ENCODE data around the gene TIMP1. TPM values are rescaled to one million over a fixed set of nuclear protein-coding genes. Genes with fewer than 3 reads are reported as not detected.

Gene TIMP1
- total and polyA plus RNA-seq, 2 experiments from 2014 or later: 39.0 to 117 TPM

DNA sequence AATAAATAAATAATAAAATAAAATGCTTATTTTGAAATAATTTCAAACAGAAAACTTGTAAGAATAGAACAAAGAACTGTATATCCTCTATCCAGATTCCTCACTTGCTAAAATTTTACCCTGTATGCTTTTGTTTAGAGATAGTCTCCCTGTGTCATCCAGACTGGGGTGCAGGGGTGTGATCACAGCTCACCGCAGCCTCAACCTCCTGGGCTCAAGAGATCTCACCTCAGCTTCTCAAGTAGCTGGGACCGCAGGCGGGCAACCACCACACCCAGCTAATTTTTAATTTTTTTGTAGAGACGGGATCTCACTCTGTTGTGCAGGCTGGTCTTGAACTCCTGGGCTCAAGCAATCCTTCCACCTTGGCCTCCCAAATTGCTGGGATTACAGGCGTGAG, 38.7 kb upstream of the TIMP1 start:
- Histone ChIP-seq H3K4me2 (no peak overlapping the region), H4K20me1 (replicated peaks; ENCODE audit: insufficient read depth) (no peaks in the 10 kb centered on the region), H3K36me3 (ENCODE audit: insufficient read depth) (no peaks in the 10 kb centered on the region), H3K4me1 (ENCODE audit: insufficient read depth) (no peaks in the 10 kb centered on the region), H3F3A (replicated peaks; ENCODE audit: low read depth) (no peaks in the 10 kb centered on the region), H3K27ac (ENCODE audit: low read depth) (no peak overlapping the region), H3K9me2 (ENCODE audit: insufficient read depth) (no peaks in the 10 kb centered on the region), H3K79me2 (replicated peaks; ENCODE audit: insufficient read depth) (no peaks in the 10 kb centered on the region), H3K27me3 (ENCODE audit: insufficient read depth) (no peaks in the 10 kb centered on the region), H2AFZ (no peak overlapping the region), H3K4me3 (no peak overlapping the region)
- no peak for ATAC-seq
- DNase-seq (ENCODE audit: low spot score): no peak
- H3K9me3 Mint-ChIP-seq: no peaks in the 10 kb centered on the region
- H3K36me3 Mint-ChIP-seq (ENCODE audit: low read depth): no peaks in the 10 kb centered on the region
- no peaks in the 10 kb centered on the region for H3K27me3 Mint-ChIP-seq (ENCODE audit: insufficient read depth, low read depth, poor library complexity)
- no peak overlapping the region for H3K4me3 Mint-ChIP-seq
- no peaks in the 10 kb centered on the region for H3K4me1 Mint-ChIP-seq
- H3K27ac Mint-ChIP-seq: no peak overlapping the region
- TF ChIP-seq, protein P1, sequence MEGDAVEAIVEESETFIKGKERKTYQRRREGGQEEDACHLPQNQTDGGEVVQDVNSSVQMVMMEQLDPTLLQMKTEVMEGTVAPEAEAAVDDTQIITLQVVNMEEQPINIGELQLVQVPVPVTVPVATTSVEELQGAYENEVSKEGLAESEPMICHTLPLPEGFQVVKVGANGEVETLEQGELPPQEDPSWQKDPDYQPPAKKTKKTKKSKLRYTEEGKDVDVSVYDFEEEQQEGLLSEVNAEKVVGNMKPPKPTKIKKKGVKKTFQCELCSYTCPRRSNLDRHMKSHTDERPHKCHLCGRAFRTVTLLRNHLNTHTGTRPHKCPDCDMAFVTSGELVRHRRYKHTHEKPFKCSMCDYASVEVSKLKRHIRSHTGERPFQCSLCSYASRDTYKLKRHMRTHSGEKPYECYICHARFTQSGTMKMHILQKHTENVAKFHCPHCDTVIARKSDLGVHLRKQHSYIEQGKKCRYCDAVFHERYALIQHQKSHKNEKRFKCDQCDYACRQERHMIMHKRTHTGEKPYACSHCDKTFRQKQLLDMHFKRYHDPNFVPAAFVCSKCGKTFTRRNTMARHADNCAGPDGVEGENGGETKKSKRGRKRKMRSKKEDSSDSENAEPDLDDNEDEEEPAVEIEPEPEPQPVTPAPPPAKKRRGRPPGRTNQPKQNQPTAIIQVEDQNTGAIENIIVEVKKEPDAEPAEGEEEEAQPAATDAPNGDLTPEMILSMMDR (conservative IDR thresholded peaks at IDR 0.05; ENCODE audit: low read depth in 2 of 2): no peak
- TF ChIP-seq, protein P2, sequence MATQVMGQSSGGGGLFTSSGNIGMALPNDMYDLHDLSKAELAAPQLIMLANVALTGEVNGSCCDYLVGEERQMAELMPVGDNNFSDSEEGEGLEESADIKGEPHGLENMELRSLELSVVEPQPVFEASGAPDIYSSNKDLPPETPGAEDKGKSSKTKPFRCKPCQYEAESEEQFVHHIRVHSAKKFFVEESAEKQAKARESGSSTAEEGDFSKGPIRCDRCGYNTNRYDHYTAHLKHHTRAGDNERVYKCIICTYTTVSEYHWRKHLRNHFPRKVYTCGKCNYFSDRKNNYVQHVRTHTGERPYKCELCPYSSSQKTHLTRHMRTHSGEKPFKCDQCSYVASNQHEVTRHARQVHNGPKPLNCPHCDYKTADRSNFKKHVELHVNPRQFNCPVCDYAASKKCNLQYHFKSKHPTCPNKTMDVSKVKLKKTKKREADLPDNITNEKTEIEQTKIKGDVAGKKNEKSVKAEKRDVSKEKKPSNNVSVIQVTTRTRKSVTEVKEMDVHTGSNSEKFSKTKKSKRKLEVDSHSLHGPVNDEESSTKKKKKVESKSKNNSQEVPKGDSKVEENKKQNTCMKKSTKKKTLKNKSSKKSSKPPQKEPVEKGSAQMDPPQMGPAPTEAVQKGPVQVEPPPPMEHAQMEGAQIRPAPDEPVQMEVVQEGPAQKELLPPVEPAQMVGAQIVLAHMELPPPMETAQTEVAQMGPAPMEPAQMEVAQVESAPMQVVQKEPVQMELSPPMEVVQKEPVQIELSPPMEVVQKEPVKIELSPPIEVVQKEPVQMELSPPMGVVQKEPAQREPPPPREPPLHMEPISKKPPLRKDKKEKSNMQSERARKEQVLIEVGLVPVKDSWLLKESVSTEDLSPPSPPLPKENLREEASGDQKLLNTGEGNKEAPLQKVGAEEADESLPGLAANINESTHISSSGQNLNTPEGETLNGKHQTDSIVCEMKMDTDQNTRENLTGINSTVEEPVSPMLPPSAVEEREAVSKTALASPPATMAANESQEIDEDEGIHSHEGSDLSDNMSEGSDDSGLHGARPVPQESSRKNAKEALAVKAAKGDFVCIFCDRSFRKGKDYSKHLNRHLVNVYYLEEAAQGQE (IDR thresholded peaks at IDR 0.05; ENCODE audit: unreplicated experiment): no peak
- TF ChIP-seq STAT1 (IDR thresholded peaks at IDR 0.05; ENCODE audit: unreplicated experiment) (no peak), JUNB (IDR thresholded peaks at IDR 0.05; ENCODE audit: unreplicated experiment) (no peak), ZNF331 (CRISPR knock-in tag; IDR thresholded peaks at IDR 0.05; ENCODE audit: low read depth) (no peak), CREB1 (CRISPR knock-in tag; IDR thresholded peaks at IDR 0.05; ENCODE audit: low read depth) (no peak), EZH2 (IDR thresholded peaks at IDR 0.05; ENCODE audit: low read depth, unreplicated experiment) (no peak), NANOG (IDR thresholded peaks at IDR 0.05; ENCODE audit: borderline replicate concordance) (no peak), EZH2phosphoT487 (IDR thresholded peaks at IDR 0.05; ENCODE audit: unreplicated experiment) (no peak), ZNF114 (CRISPR knock-in tag; IDR thresholded peaks at IDR 0.05) (no peak), POLR2AphosphoS5 (IDR thresholded peaks at IDR 0.05; ENCODE audit: low read depth) (no peak)
- TF ChIP-seq, protein P3, sequence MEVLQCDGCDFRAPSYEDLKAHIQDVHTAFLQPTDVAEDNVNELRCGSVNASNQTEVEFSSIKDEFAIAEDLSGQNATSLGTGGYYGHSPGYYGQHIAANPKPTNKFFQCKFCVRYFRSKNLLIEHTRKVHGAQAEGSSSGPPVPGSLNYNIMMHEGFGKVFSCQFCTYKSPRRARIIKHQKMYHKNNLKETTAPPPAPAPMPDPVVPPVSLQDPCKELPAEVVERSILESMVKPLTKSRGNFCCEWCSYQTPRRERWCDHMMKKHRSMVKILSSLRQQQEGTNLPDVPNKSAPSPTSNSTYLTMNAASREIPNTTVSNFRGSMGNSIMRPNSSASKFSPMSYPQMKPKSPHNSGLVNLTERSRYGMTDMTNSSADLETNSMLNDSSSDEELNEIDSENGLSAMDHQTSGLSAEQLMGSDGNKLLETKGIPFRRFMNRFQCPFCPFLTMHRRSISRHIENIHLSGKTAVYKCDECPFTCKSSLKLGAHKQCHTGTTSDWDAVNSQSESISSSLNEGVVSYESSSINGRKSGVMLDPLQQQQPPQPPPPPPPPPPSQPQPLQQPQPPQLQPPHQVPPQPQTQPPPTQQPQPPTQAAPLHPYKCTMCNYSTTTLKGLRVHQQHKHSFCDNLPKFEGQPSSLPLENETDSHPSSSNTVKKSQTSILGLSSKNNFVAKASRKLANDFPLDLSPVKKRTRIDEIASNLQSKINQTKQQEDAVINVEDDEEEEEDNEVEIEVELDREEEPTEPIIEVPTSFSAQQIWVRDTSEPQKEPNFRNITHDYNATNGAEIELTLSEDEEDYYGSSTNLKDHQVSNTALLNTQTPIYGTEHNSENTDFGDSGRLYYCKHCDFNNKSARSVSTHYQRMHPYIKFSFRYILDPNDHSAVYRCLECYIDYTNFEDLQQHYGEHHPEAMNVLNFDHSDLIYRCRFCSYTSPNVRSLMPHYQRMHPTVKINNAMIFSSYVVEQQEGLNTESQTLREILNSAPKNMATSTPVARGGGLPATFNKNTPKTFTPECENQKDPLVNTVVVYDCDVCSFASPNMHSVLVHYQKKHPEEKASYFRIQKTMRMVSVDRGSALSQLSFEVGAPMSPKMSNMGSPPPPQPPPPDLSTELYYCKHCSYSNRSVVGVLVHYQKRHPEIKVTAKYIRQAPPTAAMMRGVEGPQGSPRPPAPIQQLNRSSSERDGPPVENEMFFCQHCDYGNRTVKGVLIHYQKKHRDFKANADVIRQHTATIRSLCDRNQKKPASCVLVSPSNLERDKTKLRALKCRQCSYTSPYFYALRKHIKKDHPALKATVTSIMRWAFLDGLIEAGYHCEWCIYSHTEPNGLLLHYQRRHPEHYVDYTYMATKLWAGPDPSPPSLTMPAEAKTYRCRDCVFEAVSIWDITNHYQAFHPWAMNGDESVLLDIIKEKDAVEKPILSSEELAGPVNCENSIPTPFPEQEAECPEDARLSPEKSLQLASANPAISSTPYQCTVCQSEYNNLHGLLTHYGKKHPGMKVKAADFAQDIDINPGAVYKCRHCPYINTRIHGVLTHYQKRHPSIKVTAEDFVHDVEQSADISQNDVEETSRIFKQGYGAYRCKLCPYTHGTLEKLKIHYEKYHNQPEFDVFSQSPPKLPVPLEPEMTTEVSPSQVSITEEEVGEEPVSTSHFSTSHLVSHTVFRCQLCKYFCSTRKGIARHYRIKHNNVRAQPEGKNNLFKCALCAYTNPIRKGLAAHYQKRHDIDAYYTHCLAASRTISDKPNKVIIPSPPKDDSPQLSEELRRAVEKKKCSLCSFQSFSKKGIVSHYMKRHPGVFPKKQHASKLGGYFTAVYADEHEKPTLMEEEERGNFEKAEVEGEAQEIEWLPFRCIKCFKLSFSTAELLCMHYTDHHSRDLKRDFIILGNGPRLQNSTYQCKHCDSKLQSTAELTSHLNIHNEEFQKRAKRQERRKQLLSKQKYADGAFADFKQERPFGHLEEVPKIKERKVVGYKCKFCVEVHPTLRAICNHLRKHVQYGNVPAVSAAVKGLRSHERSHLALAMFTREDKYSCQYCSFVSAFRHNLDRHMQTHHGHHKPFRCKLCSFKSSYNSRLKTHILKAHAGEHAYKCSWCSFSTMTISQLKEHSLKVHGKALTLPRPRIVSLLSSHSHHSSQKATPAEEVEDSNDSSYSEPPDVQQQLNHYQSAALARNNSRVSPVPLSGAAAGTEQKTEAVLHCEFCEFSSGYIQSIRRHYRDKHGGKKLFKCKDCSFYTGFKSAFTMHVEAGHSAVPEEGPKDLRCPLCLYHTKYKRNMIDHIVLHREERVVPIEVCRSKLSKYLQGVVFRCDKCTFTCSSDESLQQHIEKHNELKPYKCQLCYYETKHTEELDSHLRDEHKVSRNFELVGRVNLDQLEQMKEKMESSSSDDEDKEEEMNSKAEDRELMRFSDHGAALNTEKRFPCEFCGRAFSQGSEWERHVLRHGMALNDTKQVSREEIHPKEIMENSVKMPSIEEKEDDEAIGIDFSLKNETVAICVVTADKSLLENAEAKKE (CRISPR knock-in tag; IDR thresholded peaks at IDR 0.05): no peak
- TF ChIP-seq, protein P4, sequence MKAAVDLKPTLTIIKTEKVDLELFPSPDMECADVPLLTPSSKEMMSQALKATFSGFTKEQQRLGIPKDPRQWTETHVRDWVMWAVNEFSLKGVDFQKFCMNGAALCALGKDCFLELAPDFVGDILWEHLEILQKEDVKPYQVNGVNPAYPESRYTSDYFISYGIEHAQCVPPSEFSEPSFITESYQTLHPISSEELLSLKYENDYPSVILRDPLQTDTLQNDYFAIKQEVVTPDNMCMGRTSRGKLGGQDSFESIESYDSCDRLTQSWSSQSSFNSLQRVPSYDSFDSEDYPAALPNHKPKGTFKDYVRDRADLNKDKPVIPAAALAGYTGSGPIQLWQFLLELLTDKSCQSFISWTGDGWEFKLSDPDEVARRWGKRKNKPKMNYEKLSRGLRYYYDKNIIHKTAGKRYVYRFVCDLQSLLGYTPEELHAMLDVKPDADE (IDR thresholded peaks at IDR 0.05): no peak

Measured in GM23338 (cell line).